Measurements from ENCODE around the gene FLT1.

The FLT1 gene

GRCh38 chr13:28415994-28416421 lies 78.9 kb downstream of the FLT1 start:
- Mint-ChIP-seq H3K36me3 (ENCODE audit: low read depth) (no peaks in the 10 kb centered on the region), H3K4me3 (no peak overlapping the region), H3K4me1 (no peaks in the 10 kb centered on the region), H3K27me3 (ENCODE audit: low read depth) (peaks cover 4% of the 10 kb centered on the region), H3K9me3 (no peaks in the 10 kb centered on the region), H3K27ac (no peak overlapping the region)
- TF ChIP-seq CTCF (IDR thresholded peaks at IDR 0.05; ENCODE audit: unreplicated experiment in 3 of 3) = no peak

DNA sequence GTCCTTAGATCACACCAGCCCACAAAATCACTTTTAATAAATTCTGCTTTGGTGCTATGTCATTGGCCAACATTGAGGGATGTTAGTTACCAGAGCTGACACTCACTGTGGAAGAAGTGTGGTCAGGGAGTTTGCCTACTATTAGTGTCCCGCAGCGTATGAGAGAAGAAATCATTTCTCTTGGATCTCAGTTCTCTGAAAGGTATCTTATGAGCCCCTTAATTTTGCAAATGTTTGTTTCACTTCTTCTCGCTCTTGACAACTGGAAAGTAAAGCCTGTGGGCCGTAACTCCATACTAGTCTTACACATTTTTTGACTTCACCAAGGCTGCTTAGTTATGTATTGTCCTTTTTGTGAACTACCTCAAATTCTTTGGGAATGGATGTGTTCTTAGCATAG lies 80.9 kb downstream of the FLT1 start:
- peaks cover 4% of the 10 kb centered on the region for H3K27me3 Mint-ChIP-seq (ENCODE audit: low read depth)
- H3K9me3 Mint-ChIP-seq = no peaks in the 10 kb centered on the region
- H3K36me3 Mint-ChIP-seq (ENCODE audit: low read depth) = no peaks in the 10 kb centered on the region
- no peak overlapping the region for H3K4me3 Mint-ChIP-seq
- no peak for TF ChIP-seq CTCF (IDR thresholded peaks at IDR 0.05; ENCODE audit: unreplicated experiment in 3 of 3)
- H3K4me1 Mint-ChIP-seq = peaks cover 6% of the 10 kb centered on the region
- H3K27ac Mint-ChIP-seq = no peak overlapping the region

DNA sequence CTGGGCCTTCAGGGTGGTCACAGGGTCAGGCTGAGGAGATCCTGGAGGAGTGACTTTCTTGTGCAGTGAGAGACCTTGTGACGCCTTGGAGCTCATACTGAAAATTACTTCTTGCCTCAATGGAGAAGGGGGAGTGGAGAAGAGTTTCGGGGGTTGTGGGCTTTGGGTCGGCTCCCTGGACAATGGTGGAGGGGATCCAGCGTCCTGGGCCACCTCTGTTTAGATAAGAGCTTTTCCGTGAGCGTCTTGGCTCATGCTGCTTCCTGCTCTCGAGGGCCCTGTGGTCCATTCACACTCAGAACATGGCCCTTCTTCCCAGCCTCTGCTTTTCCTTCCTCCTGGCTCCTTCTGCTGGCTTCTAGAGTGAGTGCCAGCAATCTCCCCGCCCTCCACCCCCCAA lies 81.9 kb downstream of the FLT1 start:
- H3K4me1 Mint-ChIP-seq = peaks cover 11% of the 10 kb centered on the region
- no peak overlapping the region for H3K4me3 Mint-ChIP-seq
- H3K9me3 Mint-ChIP-seq = no peaks in the 10 kb centered on the region
- no peak for TF ChIP-seq CTCF (IDR thresholded peaks at IDR 0.05; ENCODE audit: unreplicated experiment in 3 of 3)
- no peaks in the 10 kb centered on the region for H3K27me3 Mint-ChIP-seq (ENCODE audit: low read depth)
- no peaks in the 10 kb centered on the region for H3K36me3 Mint-ChIP-seq (ENCODE audit: low read depth)
- H3K27ac Mint-ChIP-seq = no peak overlapping the region

DNA sequence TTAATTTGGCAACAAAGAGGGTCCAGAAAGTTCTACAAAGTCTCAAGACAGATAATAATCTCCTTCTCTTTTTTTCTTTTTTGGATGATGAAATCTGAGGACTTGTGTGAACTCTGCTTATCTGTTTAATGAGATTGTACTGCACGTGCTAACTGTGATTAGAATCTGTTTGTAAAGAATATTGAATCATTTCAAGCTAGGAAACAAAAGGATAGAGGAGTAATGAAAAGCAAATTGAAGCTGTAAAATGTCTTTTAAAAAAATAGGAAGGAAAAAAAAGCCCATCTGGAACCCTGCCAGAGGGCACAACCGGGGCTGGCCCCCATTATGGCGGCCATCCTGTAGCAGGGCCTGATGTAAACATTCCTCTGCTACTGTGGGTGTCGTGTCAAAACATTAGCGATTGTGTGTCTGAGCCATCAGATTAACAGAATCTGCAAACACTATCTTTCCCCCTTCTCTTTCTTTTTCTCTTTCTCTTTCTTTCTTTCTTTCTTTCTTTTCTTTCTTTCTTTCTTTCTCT lies 83.0 kb downstream of the FLT1 start:
- no peaks in the 10 kb centered on the region for H3K36me3 Mint-ChIP-seq (ENCODE audit: low read depth)
- H3K27me3 Mint-ChIP-seq (ENCODE audit: low read depth) = no peaks in the 10 kb centered on the region
- H3K4me3 Mint-ChIP-seq = no peak overlapping the region
- H3K4me1 Mint-ChIP-seq = peaks cover 11% of the 10 kb centered on the region
- TF ChIP-seq CTCF (IDR thresholded peaks at IDR 0.05; ENCODE audit: unreplicated experiment in 3 of 3) = no peak
- no peaks in the 10 kb centered on the region for H3K9me3 Mint-ChIP-seq
- peak overlapping the region in 1 of 3 experiments; percentile 54 for H3K27ac Mint-ChIP-seq

GRCh38 chr13:28410096-28410495 lies 84.8 kb downstream of the FLT1 start:
- Mint-ChIP-seq H3K4me1 (peaks cover 11% of the 10 kb centered on the region), H3K4me3 (no peak overlapping the region), H3K36me3 (ENCODE audit: low read depth) (no peaks in the 10 kb centered on the region), H3K9me3 (no peaks in the 10 kb centered on the region), H3K27me3 (ENCODE audit: low read depth) (peaks cover 1% of the 10 kb centered on the region), H3K27ac (no peak overlapping the region)
- TF ChIP-seq CTCF (IDR thresholded peaks at IDR 0.05; ENCODE audit: unreplicated experiment in 3 of 3) = no peak

GRCh38 chr13:28409648-28410047 lies 85.3 kb downstream of the FLT1 start:
- peaks cover 11% of the 10 kb centered on the region for H3K4me1 Mint-ChIP-seq
- H3K27me3 Mint-ChIP-seq (ENCODE audit: low read depth) = peaks cover 6% of the 10 kb centered on the region
- TF ChIP-seq CTCF (IDR thresholded peaks at IDR 0.05; ENCODE audit: unreplicated experiment in 3 of 3) = no peak
- H3K36me3 Mint-ChIP-seq (ENCODE audit: low read depth) = no peaks in the 10 kb centered on the region
- no peak overlapping the region for H3K4me3 Mint-ChIP-seq
- no peaks in the 10 kb centered on the region for H3K9me3 Mint-ChIP-seq
- H3K27ac Mint-ChIP-seq = no peak overlapping the region

Data from nephron (organoid).